Measurements from ENCODE around the gene KCNH3.

DNA sequence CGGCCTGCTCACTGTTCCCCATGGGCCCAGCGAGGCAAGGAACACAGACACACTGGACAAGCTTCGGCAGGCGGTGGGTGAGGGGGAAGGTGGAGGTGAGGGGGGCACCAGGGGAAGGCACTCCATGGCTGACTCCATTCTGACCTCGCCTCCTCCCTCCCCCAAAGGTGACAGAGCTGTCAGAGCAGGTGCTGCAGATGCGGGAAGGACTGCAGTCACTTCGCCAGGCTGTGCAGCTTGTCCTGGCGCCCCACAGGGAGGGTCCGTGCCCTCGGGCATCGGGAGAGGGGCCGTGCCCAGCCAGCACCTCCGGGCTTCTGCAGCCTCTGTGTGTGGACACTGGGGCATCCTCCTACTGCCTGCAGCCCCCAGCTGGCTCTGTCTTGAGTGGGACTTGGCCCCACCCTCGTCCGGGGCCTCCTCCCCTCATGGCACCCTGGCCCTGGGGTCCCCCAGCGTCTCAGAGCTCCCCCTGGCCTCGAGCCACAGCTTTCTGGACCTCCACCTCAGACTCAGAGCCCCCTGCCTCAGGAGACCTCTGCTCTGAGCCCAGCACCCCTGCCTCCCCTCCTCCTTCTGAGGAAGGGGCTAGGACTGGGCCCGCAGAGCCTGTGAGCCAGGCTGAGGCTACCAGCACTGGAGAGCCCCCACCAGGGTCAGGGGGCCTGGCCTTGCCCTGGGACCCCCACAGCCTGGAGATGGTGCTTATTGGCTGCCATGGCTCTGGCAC, 18.5 kb downstream of the KCNH3 start:
- TF ChIP-seq, protein P1, sequence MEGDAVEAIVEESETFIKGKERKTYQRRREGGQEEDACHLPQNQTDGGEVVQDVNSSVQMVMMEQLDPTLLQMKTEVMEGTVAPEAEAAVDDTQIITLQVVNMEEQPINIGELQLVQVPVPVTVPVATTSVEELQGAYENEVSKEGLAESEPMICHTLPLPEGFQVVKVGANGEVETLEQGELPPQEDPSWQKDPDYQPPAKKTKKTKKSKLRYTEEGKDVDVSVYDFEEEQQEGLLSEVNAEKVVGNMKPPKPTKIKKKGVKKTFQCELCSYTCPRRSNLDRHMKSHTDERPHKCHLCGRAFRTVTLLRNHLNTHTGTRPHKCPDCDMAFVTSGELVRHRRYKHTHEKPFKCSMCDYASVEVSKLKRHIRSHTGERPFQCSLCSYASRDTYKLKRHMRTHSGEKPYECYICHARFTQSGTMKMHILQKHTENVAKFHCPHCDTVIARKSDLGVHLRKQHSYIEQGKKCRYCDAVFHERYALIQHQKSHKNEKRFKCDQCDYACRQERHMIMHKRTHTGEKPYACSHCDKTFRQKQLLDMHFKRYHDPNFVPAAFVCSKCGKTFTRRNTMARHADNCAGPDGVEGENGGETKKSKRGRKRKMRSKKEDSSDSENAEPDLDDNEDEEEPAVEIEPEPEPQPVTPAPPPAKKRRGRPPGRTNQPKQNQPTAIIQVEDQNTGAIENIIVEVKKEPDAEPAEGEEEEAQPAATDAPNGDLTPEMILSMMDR (IDR thresholded peaks at IDR 0.05; ENCODE audit: low read length): no peak
- no peak for TF ChIP-seq EZH2 (optimal IDR thresholded peaks at IDR 0.05; ENCODE audit: low read depth, low read length)
- TF ChIP-seq EZH2phosphoT487 (IDR thresholded peaks at IDR 0.05; ENCODE audit: low read length): no peak
